ENCODE data around the gene ACP2. TPM values are rescaled to one million over a fixed set of nuclear protein-coding genes. Genes with fewer than 3 reads are reported as not detected.

The ACP2 gene
- total RNA-seq, 5 donors from 2014 or later (not counting 1 experiment from before 2014, with no cell fraction given) = 16.2 to 26.8 (median 21.9) TPM

DNA sequence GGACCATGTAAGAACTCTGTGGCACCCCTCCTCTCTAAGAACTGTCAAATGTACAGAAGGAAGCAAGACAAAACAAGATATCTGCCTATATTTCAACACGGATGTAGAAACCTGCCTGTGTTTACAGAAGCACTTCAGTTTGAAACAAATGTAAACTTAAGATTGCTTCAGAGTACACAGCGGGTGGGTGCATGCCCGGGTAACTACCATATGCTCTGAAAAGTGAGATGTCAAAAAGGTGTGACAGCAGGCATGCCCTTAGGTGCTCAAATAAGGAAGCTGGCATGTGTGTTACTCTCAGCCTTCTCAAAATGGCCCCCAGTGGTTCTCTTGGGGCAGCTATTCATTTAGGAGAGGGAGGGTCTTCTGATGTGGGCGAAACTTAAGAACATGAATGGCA is 5.2 kb downstream of the ACP2 start:
- ChIA-PET POLR2A (interaction anchor here in 1 of 2 donors (0.6 kb wide), 1 partner anchor 104 kb away, joined by 3 read pairs; no protein-coding TSS in a partner anchor), CTCF (no interaction called here)
- Mint-ChIP-seq H3K4me3 (no peak overlapping the region), H3K27ac (peak overlapping the region in 1 of 2 donors; percentile 64), H3K27me3 (no peaks in the 10 kb centered on the region), H3K9me3 (no peaks in the 10 kb centered on the region), H3K36me3 (peaks cover 40% of the 10 kb centered on the region), H3K4me1 (peaks cover 13 to 17% (median 16%) of the 10 kb centered on the region in 3 donors)
- peaks cover 0 to 16% of the 10 kb centered on the region in 2 experiments for H3K4me1 ChIP-seq (ENCODE audit: control insufficient read depth in 1 of 2, extremely low read depth in 1 of 2, insufficient read depth in 2 of 2, low read length in 2 of 2)
- 95% methylated on average over 3 of the region's 4 CpGs for WGBS (ENCODE audit: insufficient coverage)
- no peaks in the 10 kb centered on the region for H3K27me3 ChIP-seq (replicated peaks in 1 of 2; ENCODE audit: control insufficient read depth in 2 of 2, extremely low read depth in 1 of 2, insufficient read depth in 2 of 2, low read length in 1 of 2)
- ATAC-seq (replicated peaks in 1 of 4) (no peak), DNase-seq (no peak)
- H3K36me3 ChIP-seq (ENCODE audit: control insufficient read depth in 2 of 2, extremely low read depth in 1 of 2, insufficient read depth in 1 of 2, low read length in 1 of 2) = peaks cover 19 to 68% of the 10 kb centered on the region in 2 donors
- no peak overlapping the region for H3K4me3 ChIP-seq (ENCODE audit: control insufficient read depth in 1 of 2, extremely low read depth in 1 of 2, low read length in 1 of 2)
- no peaks in the 10 kb centered on the region for H3K9me3 ChIP-seq
- H3K27ac ChIP-seq (ENCODE audit: low read length) = no peak overlapping the region

DNA sequence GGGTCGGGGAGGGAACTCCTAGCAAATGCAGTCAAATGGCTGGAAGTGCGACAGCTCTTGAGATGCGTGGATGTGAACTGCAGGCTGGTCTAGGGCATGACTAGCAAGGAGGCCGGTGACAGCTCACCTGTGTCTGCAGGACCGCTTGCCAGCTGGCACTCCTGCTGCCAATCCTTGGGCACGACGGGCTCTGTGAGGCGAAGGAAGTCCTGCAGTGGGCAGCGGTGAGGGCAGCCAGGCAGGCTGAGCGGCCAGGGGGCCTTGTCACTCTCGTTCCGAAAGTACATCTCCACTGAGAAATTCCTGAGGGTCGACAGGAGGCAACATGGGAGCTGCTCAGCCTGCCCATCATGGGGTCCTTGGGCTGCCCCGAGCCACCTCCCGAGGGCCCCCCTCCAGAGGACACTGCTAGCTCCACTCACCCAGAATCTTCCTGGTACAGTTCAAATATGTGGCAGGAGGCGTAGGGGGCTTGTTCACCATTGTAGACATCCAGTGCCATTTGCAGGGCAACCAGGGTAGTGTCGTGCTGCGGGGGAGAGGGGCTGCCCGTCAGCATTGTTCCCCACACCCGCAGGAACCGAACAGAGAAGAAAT is 5.9 kb downstream of the ACP2 start:
- no peaks in the 10 kb centered on the region for H3K27me3 ChIP-seq (replicated peaks in 1 of 2; ENCODE audit: control insufficient read depth in 2 of 2, extremely low read depth in 1 of 2, insufficient read depth in 2 of 2, low read length in 1 of 2)
- H3K27ac ChIP-seq (ENCODE audit: low read length) = no peak overlapping the region
- H3K36me3 Mint-ChIP-seq = peaks cover 45% of the 10 kb centered on the region
- ChIA-PET CTCF (no interaction called here), POLR2A (no interaction called here)
- H3K27ac Mint-ChIP-seq = no peak overlapping the region
- H3K9me3 Mint-ChIP-seq = no peaks in the 10 kb centered on the region
- H3K27me3 Mint-ChIP-seq = no peaks in the 10 kb centered on the region
- peaks cover 5 to 11% (median 10%) of the 10 kb centered on the region in 3 donors for H3K4me1 Mint-ChIP-seq
- H3K4me3 Mint-ChIP-seq = no peak overlapping the region
- H3K4me1 ChIP-seq (ENCODE audit: control insufficient read depth in 1 of 2, extremely low read depth in 1 of 2, insufficient read depth in 2 of 2, low read length in 2 of 2) = peaks cover 0 to 8% of the 10 kb centered on the region in 2 experiments
- no peak overlapping the region for H3K4me3 ChIP-seq (ENCODE audit: control insufficient read depth in 1 of 2, extremely low read depth in 1 of 2, low read length in 1 of 2)
- ATAC-seq (replicated peaks in 1 of 4) = no peak
- WGBS (ENCODE audit: insufficient coverage) = 97% methylated on average over 18 of the region's 21 CpGs
- DNase-seq = no peak
- no peaks in the 10 kb centered on the region for H3K9me3 ChIP-seq
- peaks cover 19 to 74% of the 10 kb centered on the region in 2 donors for H3K36me3 ChIP-seq (ENCODE audit: control insufficient read depth in 2 of 2, extremely low read depth in 1 of 2, insufficient read depth in 1 of 2, low read length in 1 of 2)

DNA sequence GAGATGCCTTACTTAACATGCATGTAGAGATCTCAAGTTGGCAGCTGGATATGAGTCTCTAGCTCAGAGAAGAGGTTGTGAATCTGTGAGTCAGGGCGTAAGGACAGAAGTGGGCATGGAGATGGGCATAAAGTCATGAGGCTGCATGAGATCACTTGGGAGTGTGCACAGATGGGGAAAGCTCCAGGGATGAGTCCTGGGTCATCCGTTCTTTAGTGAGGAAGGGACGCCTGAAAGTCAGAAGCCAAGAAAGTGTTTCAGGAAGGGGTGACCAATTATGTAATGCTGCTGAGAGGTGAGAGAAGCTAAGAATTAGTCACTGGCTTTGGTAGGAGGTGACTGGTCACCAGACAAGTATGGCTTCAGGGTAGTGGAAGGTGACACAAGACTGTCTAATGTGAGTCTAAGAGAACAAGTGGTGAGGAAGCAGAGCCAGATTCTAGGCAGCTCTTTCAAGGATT is 6.7 kb downstream of the ACP2 start:
- CTCF ChIA-PET = no interaction called here
- no peaks in the 10 kb centered on the region for H3K27me3 ChIP-seq (replicated peaks in 1 of 2; ENCODE audit: control insufficient read depth in 2 of 2, extremely low read depth in 1 of 2, insufficient read depth in 2 of 2, low read length in 1 of 2)
- WGBS (ENCODE audit: insufficient coverage) = 95% methylated on average over 3 of the region's 3 CpGs
- DNase-seq = no peak
- Mint-ChIP-seq H3K27me3 (no peaks in the 10 kb centered on the region), H3K36me3 (peaks cover 47% of the 10 kb centered on the region), H3K27ac (no peak overlapping the region), H3K4me1 (peaks cover 0 to 8% (median 3%) of the 10 kb centered on the region in 3 donors), H3K9me3 (no peaks in the 10 kb centered on the region), H3K4me3 (no peak overlapping the region)
- POLR2A ChIA-PET = interaction anchor here in 1 of 2 donors (0.6 kb wide), 2 partner anchors 51 to 172 kb away, joined by 5 read pairs; no protein-coding TSS in a partner anchor
- no peak overlapping the region for H3K27ac ChIP-seq (ENCODE audit: low read length)
- no peak for ATAC-seq (replicated peaks in 1 of 4)
- H3K9me3 ChIP-seq = no peaks in the 10 kb centered on the region
- H3K4me3 ChIP-seq (ENCODE audit: control insufficient read depth in 1 of 2, extremely low read depth in 1 of 2, low read length in 1 of 2) = no peak overlapping the region
- peaks cover 19 to 74% of the 10 kb centered on the region in 2 donors for H3K36me3 ChIP-seq (ENCODE audit: control insufficient read depth in 2 of 2, extremely low read depth in 1 of 2, insufficient read depth in 1 of 2, low read length in 1 of 2)
- peaks cover 0 to under 1% of the 10 kb centered on the region in 2 experiments for H3K4me1 ChIP-seq (ENCODE audit: control insufficient read depth in 1 of 2, extremely low read depth in 1 of 2, insufficient read depth in 2 of 2, low read length in 2 of 2)

DNA sequence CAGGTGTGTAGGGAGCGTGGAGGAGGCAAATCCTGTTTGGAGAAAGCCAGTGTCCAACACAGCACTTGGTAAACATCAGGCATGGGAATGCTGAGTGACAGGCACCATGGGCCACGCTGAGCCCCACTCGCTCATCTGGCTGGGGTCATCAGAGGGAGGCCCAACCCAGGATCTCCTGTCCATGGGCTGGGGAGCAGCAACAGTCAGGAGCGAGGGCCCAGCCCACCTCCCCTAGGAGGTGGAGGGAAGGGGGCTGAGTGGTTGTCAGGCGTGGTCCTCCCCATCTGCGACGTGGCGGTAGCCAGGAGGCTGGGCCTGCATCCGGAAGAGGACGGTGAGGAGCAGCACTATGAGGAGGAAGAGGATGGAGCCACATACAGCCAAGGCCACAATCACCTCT is 8.8 kb downstream of the ACP2 start:
- ATAC-seq (replicated peaks in 1 of 4) (no peak), DNase-seq (no peak)
- Mint-ChIP-seq H3K27ac (no peak overlapping the region), H3K36me3 (peaks cover 47% of the 10 kb centered on the region), H3K4me1 (peaks cover 6 to 19% (median 16%) of the 10 kb centered on the region in 3 donors), H3K4me3 (no peak overlapping the region), H3K27me3 (no peaks in the 10 kb centered on the region), H3K9me3 (no peaks in the 10 kb centered on the region)
- 100% methylated on average over 3 of the region's 10 CpGs for WGBS (ENCODE audit: insufficient coverage)
- no peak overlapping the region for H3K4me3 ChIP-seq (ENCODE audit: control insufficient read depth in 1 of 2, extremely low read depth in 1 of 2, low read length in 1 of 2)
- H3K27ac ChIP-seq (ENCODE audit: low read length) = no peak overlapping the region
- ChIA-PET POLR2A (no interaction called here), CTCF (interaction anchor here in 1 of 2 donors (0.6 kb wide), 1 partner anchor 429 kb away, joined by 3 read pairs; no protein-coding TSS in a partner anchor)
- H3K36me3 ChIP-seq (ENCODE audit: control insufficient read depth in 2 of 2, extremely low read depth in 1 of 2, insufficient read depth in 1 of 2, low read length in 1 of 2) = peaks cover 19 to 68% of the 10 kb centered on the region in 2 donors
- no peaks in the 10 kb centered on the region for H3K27me3 ChIP-seq (replicated peaks in 1 of 2; ENCODE audit: control insufficient read depth in 2 of 2, extremely low read depth in 1 of 2, insufficient read depth in 2 of 2, low read length in 1 of 2)
- peaks cover 0 to 6% of the 10 kb centered on the region in 2 experiments for H3K4me1 ChIP-seq (ENCODE audit: control insufficient read depth in 1 of 2, extremely low read depth in 1 of 2, insufficient read depth in 2 of 2, low read length in 2 of 2)
- H3K9me3 ChIP-seq = no peaks in the 10 kb centered on the region

DNA sequence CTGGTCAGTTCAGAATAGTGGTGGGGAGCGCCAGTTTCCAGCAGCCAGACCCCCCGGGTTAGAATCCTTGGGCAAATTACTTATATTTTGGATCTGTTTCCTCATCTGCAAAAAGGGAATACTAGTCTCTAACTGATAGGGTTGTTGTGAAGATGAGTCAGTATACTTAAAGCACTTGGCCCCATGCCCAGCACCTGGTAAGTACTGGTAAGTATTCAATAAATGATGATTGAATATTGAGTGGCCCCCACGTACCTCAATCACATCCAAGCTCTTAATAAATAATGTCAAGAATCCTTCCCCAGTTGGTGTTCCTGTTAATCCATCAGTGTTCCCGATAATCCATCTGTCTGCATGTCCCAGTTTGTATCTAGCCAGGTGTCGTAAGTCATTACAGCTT is 12.1 kb downstream of the ACP2 start:
- Mint-ChIP-seq H3K4me3 (no peak overlapping the region), H3K36me3 (peaks cover 24% of the 10 kb centered on the region), H3K27me3 (no peaks in the 10 kb centered on the region), H3K27ac (peak overlapping the region; percentile 50 to 70), H3K4me1 (peaks cover 12 to 30% (median 28%) of the 10 kb centered on the region in 3 donors), H3K9me3 (no peaks in the 10 kb centered on the region)
- POLR2A ChIA-PET = interaction anchor here in 1 of 2 donors (0.6 to 0.9 kb wide), 4 partner anchors 12 to 321 kb away, joined by 3 to 8 read pairs (median 4); partner anchors contain the start of gene ACP2
- no CpG with 5 or more reads among the region's 5 CpGs for WGBS (ENCODE audit: insufficient coverage)
- Histone ChIP-seq H3K36me3 (ENCODE audit: control insufficient read depth in 2 of 2, extremely low read depth in 1 of 2, insufficient read depth in 1 of 2, low read length in 1 of 2) (peaks cover 4 to 41% of the 10 kb centered on the region in 2 donors), H3K4me3 (ENCODE audit: control insufficient read depth in 1 of 2, extremely low read depth in 1 of 2, low read length in 1 of 2) (no peak overlapping the region), H3K27me3 (replicated peaks in 1 of 2; ENCODE audit: control insufficient read depth in 2 of 2, extremely low read depth in 1 of 2, insufficient read depth in 2 of 2, low read length in 1 of 2) (no peaks in the 10 kb centered on the region), H3K9me3 (no peaks in the 10 kb centered on the region), H3K27ac (ENCODE audit: low read length) (no peak overlapping the region), H3K4me1 (ENCODE audit: control insufficient read depth in 1 of 2, extremely low read depth in 1 of 2, insufficient read depth in 2 of 2, low read length in 2 of 2) (peaks cover 0 to 15% of the 10 kb centered on the region in 2 experiments)
- DNase-seq = no peak
- ATAC-seq (replicated peaks in 1 of 4) = no peak
- CTCF ChIA-PET = interaction anchor here in 1 of 2 donors (0.7 to 1.0 kb wide), 2 partner anchors 14 to 25 kb away, joined by 3 to 5 read pairs; no protein-coding TSS in a partner anchor

DNA sequence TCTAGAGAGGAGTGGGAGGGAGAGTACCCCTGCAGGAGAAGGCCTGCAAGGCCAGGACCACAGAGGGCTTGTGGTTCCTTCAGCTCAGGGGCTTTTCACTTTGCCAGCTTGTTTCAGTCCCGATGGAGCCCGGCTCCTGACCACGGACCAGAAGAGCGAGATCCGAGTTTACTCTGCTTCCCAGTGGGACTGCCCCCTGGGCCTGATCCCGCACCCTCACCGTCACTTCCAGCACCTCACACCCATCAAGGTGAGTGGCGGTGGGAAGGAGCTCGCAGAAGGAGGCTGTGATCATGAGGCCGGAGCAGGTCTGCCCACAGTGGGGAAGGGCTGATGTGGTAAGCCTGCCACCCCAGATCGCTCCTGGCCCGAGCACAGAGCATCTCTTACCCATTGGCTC is 13.5 kb downstream of the ACP2 start:
- WGBS (ENCODE audit: insufficient coverage) = 100% methylated on average over 7 of the region's 12 CpGs
- H3K9me3 ChIP-seq = no peaks in the 10 kb centered on the region
- POLR2A ChIA-PET = interaction anchor here (0.7 to 1.7 kb wide), 3 partner anchors 20 to 39 kb away, joined by 4 to 14 read pairs (median 9); partner anchors contain the start of gene DDB2 (in 2 of the 2)

More for the DNA sequence above, 13.5 kb downstream of the ACP2 start:
- H3K4me3 ChIP-seq (ENCODE audit: control insufficient read depth in 1 of 2, extremely low read depth in 1 of 2, low read length in 1 of 2) = no peak overlapping the region
- peaks cover 12 to 30% (median 28%) of the 10 kb centered on the region in 3 donors for H3K4me1 Mint-ChIP-seq
- ATAC-seq (replicated peaks in 1 of 4) (no peak), DNase-seq (no peak)
- CTCF ChIA-PET = interaction anchor here (0.6 to 2.5 kb wide), 7 partner anchors 13 to 70 kb away, joined by 3 to 11 read pairs (median 4); partner anchors contain the start of genes ACP2 (in 2 of the 2) and DDB2 (in 1 of the 2)
- H3K27ac Mint-ChIP-seq = peak overlapping the region; percentile 94
- H3K9me3 Mint-ChIP-seq = no peaks in the 10 kb centered on the region
- H3K27me3 ChIP-seq (replicated peaks in 1 of 2; ENCODE audit: control insufficient read depth in 2 of 2, extremely low read depth in 1 of 2, insufficient read depth in 2 of 2, low read length in 1 of 2) = no peaks in the 10 kb centered on the region
- peaks cover 21% of the 10 kb centered on the region for H3K36me3 Mint-ChIP-seq
- H3K4me3 Mint-ChIP-seq = peak overlapping the region in 2 of 3 donors; percentile 71 to 82
- peak overlapping the region; percentile 73 for H3K27ac ChIP-seq (ENCODE audit: low read length)
- peaks cover 4 to 38% of the 10 kb centered on the region in 2 donors for H3K36me3 ChIP-seq (ENCODE audit: control insufficient read depth in 2 of 2, extremely low read depth in 1 of 2, insufficient read depth in 1 of 2, low read length in 1 of 2)
- peaks cover 0 to 15% of the 10 kb centered on the region in 2 experiments for H3K4me1 ChIP-seq (ENCODE audit: control insufficient read depth in 1 of 2, extremely low read depth in 1 of 2, insufficient read depth in 2 of 2, low read length in 2 of 2)
- no peaks in the 10 kb centered on the region for H3K27me3 Mint-ChIP-seq

Data from T-cell (primary cell).